Activated T-helper 2 cell treated with anti-CD3 and anti-CD28 coated beads, Interferon-gamma antibody, Interleukin-2, Interleukin-4, amounts not matched to agents 10 μg/mL and 5 μg/mL and 100 μg/mL, durations not matched to agents 14 hours and 24 hours and 36 hours (primary cell): ENCODE measurements around the gene TRIM9. TPM values are rescaled to one million over a fixed set of nuclear protein-coding genes. Genes with fewer than 3 reads are reported as not detected.

Experiments
- DNase-seq: peaks from one replicate; pipeline ENCODE4 v3.0.0; 2021; ENCODE audit warnings: low spot score
- H3K27ac Mint-ChIP-seq: one replicate; pipeline ENCODE4 v1.8.0; 2021; ENCODE audit warnings: mixed read lengths
- H3K27me3 Mint-ChIP-seq: one replicate; pipeline ENCODE4 v1.8.0; 2021; ENCODE audit warnings: low read depth, mixed read lengths
- H3K36me3 Mint-ChIP-seq: one replicate; pipeline ENCODE4 v1.8.0; 2021; ENCODE audit warnings: low read depth, mixed read lengths
- H3K4me1 Mint-ChIP-seq: one replicate; pipeline ENCODE4 v1.8.0; 2021; ENCODE audit warnings: low read depth, mixed read lengths
- H3K4me3 Mint-ChIP-seq: one replicate; pipeline ENCODE4 v1.8.0; 2021; ENCODE audit warnings: low read depth, mild to moderate bottlenecking, moderate library complexity, mixed read lengths
- H3K9me3 Mint-ChIP-seq: one replicate; pipeline ENCODE4 v1.8.0; 2021; ENCODE audit warnings: mixed read lengths
- intact Hi-C: fragments of 100-400 bp; cut with micrococcal nuclease; formaldehyde crosslinking; loops from one replicate; pipeline ENCODE4 v1.15.1; 2023
- total RNA-seq: library from RNA; stranded (reverse); gene quantifications from 2 replicates; pipeline ENCODE4 v1.2.3, GENCODE V29; 2022

The TRIM9 gene
- total RNA-seq, 1 donor from 2014 or later = 0.46 TPM

- H3K4me1 Mint-ChIP-seq = no peaks in the 10 kb centered on the region
- H3K27me3 Mint-ChIP-seq = peaks cover 3% of the 10 kb centered on the region
- intact Hi-C loops = no loop called here
- no peak for DNase-seq
- H3K4me3 Mint-ChIP-seq = no peak overlapping the region
- H3K27ac Mint-ChIP-seq = no peak overlapping the region
- no peaks in the 10 kb centered on the region for H3K9me3 Mint-ChIP-seq
- no peaks in the 10 kb centered on the region for H3K36me3 Mint-ChIP-seq
Observed at GRCh38 chr14:51028851-51029754, 65.8 kb downstream of the TRIM9 start.

GRCh38 chr14:51028361-51028760, 66.5 kb downstream of the TRIM9 start:
- Mint-ChIP-seq H3K4me1 (no peaks in the 10 kb centered on the region), H3K36me3 (no peaks in the 10 kb centered on the region)
- no peak for DNase-seq

GRCh38 chr14:51024377-51024776, 70.5 kb downstream of the TRIM9 start:
- H3K27ac Mint-ChIP-seq = no peak overlapping the region

More at GRCh38 chr14:51028361-51028760, 66.5 kb downstream of the TRIM9 start:
- H3K4me3 Mint-ChIP-seq = no peak overlapping the region
- no peak overlapping the region for H3K27ac Mint-ChIP-seq
- intact Hi-C loops = no loop called here
- no peaks in the 10 kb centered on the region for H3K9me3 Mint-ChIP-seq
- H3K27me3 Mint-ChIP-seq = peaks cover 3% of the 10 kb centered on the region

GRCh38 chr14:51023964-51024363, 70.9 kb downstream of the TRIM9 start:
- no peaks in the 10 kb centered on the region for H3K9me3 Mint-ChIP-seq
- DNase-seq = no peak
- H3K27me3 Mint-ChIP-seq = peaks cover 5% of the 10 kb centered on the region

More at GRCh38 chr14:51024377-51024776, 70.5 kb downstream of the TRIM9 start:
- no peak for DNase-seq
- Mint-ChIP-seq H3K4me1 (no peaks in the 10 kb centered on the region), H3K27me3 (peaks cover 5% of the 10 kb centered on the region), H3K36me3 (no peaks in the 10 kb centered on the region), H3K9me3 (no peaks in the 10 kb centered on the region), H3K4me3 (no peak overlapping the region)
- intact Hi-C loops = no loop called here

GRCh38 chr14:51022769-51023168, 72.1 kb downstream of the TRIM9 start:
- Mint-ChIP-seq H3K36me3 (no peaks in the 10 kb centered on the region), H3K4me1 (no peaks in the 10 kb centered on the region), H3K4me3 (no peak overlapping the region), H3K9me3 (no peaks in the 10 kb centered on the region), H3K27me3 (peaks cover 5% of the 10 kb centered on the region), H3K27ac (no peak overlapping the region)
- intact Hi-C loops = no loop called here
- no peak for DNase-seq

More at GRCh38 chr14:51023964-51024363, 70.9 kb downstream of the TRIM9 start:
- H3K4me1 Mint-ChIP-seq = no peaks in the 10 kb centered on the region
- intact Hi-C loops = no loop called here
- no peak overlapping the region for H3K4me3 Mint-ChIP-seq
- no peak overlapping the region for H3K27ac Mint-ChIP-seq
- no peaks in the 10 kb centered on the region for H3K36me3 Mint-ChIP-seq

GRCh38 chr14:51020024-51020710, 74.7 kb downstream of the TRIM9 start:
- DNase-seq = no peak
- intact Hi-C loops = no loop called here
- Mint-ChIP-seq H3K4me3 (no peak overlapping the region), H3K4me1 (no peaks in the 10 kb centered on the region), H3K36me3 (no peaks in the 10 kb centered on the region), H3K27ac (no peak overlapping the region), H3K27me3 (peaks cover 5% of the 10 kb centered on the region), H3K9me3 (no peaks in the 10 kb centered on the region)

- intact Hi-C loops = no loop called here
- no peak overlapping the region for H3K27ac Mint-ChIP-seq
Observed at GRCh38 chr14:51019089-51019488, 75.8 kb downstream of the TRIM9 start.

GRCh38 chr14:51018521-51018920, 76.4 kb downstream of the TRIM9 start:
- Mint-ChIP-seq H3K27me3 (peaks cover 8% of the 10 kb centered on the region), H3K4me3 (no peak overlapping the region), H3K9me3 (no peaks in the 10 kb centered on the region), H3K27ac (no peak overlapping the region), H3K4me1 (no peaks in the 10 kb centered on the region), H3K36me3 (no peaks in the 10 kb centered on the region)
- DNase-seq = no peak
- intact Hi-C loops = no loop called here

More at GRCh38 chr14:51019089-51019488, 75.8 kb downstream of the TRIM9 start:
- Mint-ChIP-seq H3K4me1 (no peaks in the 10 kb centered on the region), H3K9me3 (no peaks in the 10 kb centered on the region), H3K4me3 (no peak overlapping the region), H3K27me3 (peaks cover 8% of the 10 kb centered on the region), H3K36me3 (no peaks in the 10 kb centered on the region)
- no peak for DNase-seq

- no peak overlapping the region for H3K4me3 Mint-ChIP-seq
- no peaks in the 10 kb centered on the region for H3K36me3 Mint-ChIP-seq
- no peak for DNase-seq
- intact Hi-C loops = no loop called here
- H3K27me3 Mint-ChIP-seq = peaks cover 6% of the 10 kb centered on the region
- no peaks in the 10 kb centered on the region for H3K4me1 Mint-ChIP-seq
- H3K27ac Mint-ChIP-seq = no peak overlapping the region
- no peaks in the 10 kb centered on the region for H3K9me3 Mint-ChIP-seq
Observed at GRCh38 chr14:51014625-51015024, 80.3 kb downstream of the TRIM9 start.

- intact Hi-C loops = no loop called here
- Mint-ChIP-seq H3K36me3 (no peaks in the 10 kb centered on the region), H3K9me3 (no peaks in the 10 kb centered on the region), H3K27me3 (peaks cover 6% of the 10 kb centered on the region), H3K4me1 (no peaks in the 10 kb centered on the region), H3K27ac (no peak overlapping the region), H3K4me3 (no peak overlapping the region)
- no peak for DNase-seq
Observed at GRCh38 chr14:51014086-51014485, 80.8 kb downstream of the TRIM9 start.

- DNase-seq = no peak
- peaks cover 6% of the 10 kb centered on the region for H3K27me3 Mint-ChIP-seq
- H3K4me1 Mint-ChIP-seq = peaks cover 5% of the 10 kb centered on the region
- no peak overlapping the region for H3K27ac Mint-ChIP-seq
- intact Hi-C loops = no loop called here
- no peaks in the 10 kb centered on the region for H3K9me3 Mint-ChIP-seq
- no peak overlapping the region for H3K4me3 Mint-ChIP-seq
- no peaks in the 10 kb centered on the region for H3K36me3 Mint-ChIP-seq
Observed at GRCh38 chr14:51012055-51012454, 82.8 kb downstream of the TRIM9 start.

- Mint-ChIP-seq H3K4me3 (no peak overlapping the region), H3K36me3 (no peaks in the 10 kb centered on the region), H3K27ac (no peak overlapping the region), H3K27me3 (no peaks in the 10 kb centered on the region), H3K4me1 (peaks cover 9% of the 10 kb centered on the region), H3K9me3 (no peaks in the 10 kb centered on the region)
- no peak for DNase-seq
- intact Hi-C loops = no loop called here
Observed at GRCh38 chr14:51008446-51008845, 86.5 kb downstream of the TRIM9 start.

- peaks cover 3% of the 10 kb centered on the region for H3K27me3 Mint-ChIP-seq
- H3K27ac Mint-ChIP-seq = no peak overlapping the region
- H3K4me3 Mint-ChIP-seq = no peak overlapping the region
- H3K4me1 Mint-ChIP-seq = peaks cover 9% of the 10 kb centered on the region
- H3K9me3 Mint-ChIP-seq = no peaks in the 10 kb centered on the region
- H3K36me3 Mint-ChIP-seq = no peaks in the 10 kb centered on the region
- no peak for DNase-seq
- intact Hi-C loops = no loop called here
Observed at GRCh38 chr14:51006781-51007211, 88.1 kb downstream of the TRIM9 start.
